IMR-90 (cell line): ENCODE measurements around the gene ASTN2. TPM values are rescaled to one million over a fixed set of nuclear protein-coding genes. Genes with fewer than 3 reads are reported as not detected.

ENCODE experiments used
- ATAC-seq: fragments of 200-7000 bp; cut with Tn5 transposase; 2 replicates; pipeline ENCODE4 v1.9.1; 2020; ENCODE audit warnings: low read depth, mild to moderate bottlenecking, moderate library complexity
- BruUV-seq: library from RNA; stranded (reverse); fragments of 400-500 nt; replicated peaks from 2 replicates; lab custom pipeline; 2021; lab: Mats Ljungman, UMichigan
- CTCF ChIA-PET: fragments of 300-600 bp; formaldehyde crosslinking; extraction: SDS; loops from one replicate; lab custom pipeline; 2021; ENCODE audit warnings: antibody characterized with exemption; lab: Yijun Ruan, JAX
- POLR2A ChIA-PET: fragments of 300-600 bp; sonication (Branson Sonifier 250); formaldehyde crosslinking; loops from one replicate; lab custom pipeline; 2022; ENCODE audit warnings: antibody characterized with exemption; ENCODE audit not compliant: unreplicated experiment; lab: Charles Lee
- DNase-seq: peaks from one replicate; pipeline ENCODE4 v3.0.0; 2013
- H2AFZ ChIP-seq: replicated peaks from 2 replicates; pipeline ENCODE3; 2013; ENCODE audit warnings: low read length, mild to moderate bottlenecking; ENCODE audit not compliant: poor library complexity
- H2AK5ac ChIP-seq: 2 replicates; pipeline ENCODE4 v1.6.1; 2013; ENCODE audit warnings: low read depth, low read length, inconsistent platforms
- H2AK9ac ChIP-seq: replicated peaks from 2 replicates; pipeline ENCODE3; 2013; ENCODE audit warnings: mild to moderate bottlenecking, low read depth, low read length, moderate library complexity; ENCODE audit not compliant: poor library complexity
- H2BK120ac ChIP-seq: 2 replicates; pipeline ENCODE4 v1.6.1; 2013; ENCODE audit warnings: low read depth, low read length, inconsistent platforms
- H2BK15ac ChIP-seq: 3 replicates; pipeline ENCODE4 v1.6.1; 2013; ENCODE audit warnings: low read depth, low read length, inconsistent platforms
- H2BK20ac ChIP-seq: 2 replicates; pipeline ENCODE4 v1.6.1; 2013; ENCODE audit warnings: low read depth, mild to moderate bottlenecking, inconsistent platforms, low read length, moderate library complexity
- H2BK5ac ChIP-seq: 2 replicates; pipeline ENCODE4 v1.6.1; 2013; ENCODE audit warnings: mild to moderate bottlenecking, low read depth, low read length, inconsistent platforms; ENCODE audit not compliant: poor library complexity, severe bottlenecking
- H3K14ac ChIP-seq: replicated peaks from 2 replicates; pipeline ENCODE4 v1.6.1; 2013; ENCODE audit warnings: low read depth, low read length, inconsistent platforms
- H3K18ac ChIP-seq: 2 replicates; pipeline ENCODE4 v1.6.1; 2013; ENCODE audit warnings: low read depth, low read length, control low read depth
- H3K23ac ChIP-seq: 2 replicates; pipeline ENCODE4 v1.6.1; 2013; ENCODE audit warnings: low read depth, low read length, inconsistent platforms
- H3K27ac ChIP-seq: 2 replicates; pipeline ENCODE4 v1.5.1; 2013; ENCODE audit warnings: mild to moderate bottlenecking, control low read depth, low read length; ENCODE audit not compliant: insufficient read depth
- H3K27me3 ChIP-seq: 2 replicates; pipeline ENCODE4 v1.6.1; 2013; ENCODE audit warnings: low read length; ENCODE audit not compliant: control insufficient read depth, insufficient read depth
- H3K36me3 ChIP-seq: 2 replicates; pipeline ENCODE4 v1.6.1; 2013; ENCODE audit warnings: low read length, mixed read lengths; ENCODE audit not compliant: control insufficient read depth, insufficient read depth
- H3K4ac ChIP-seq: 2 replicates; pipeline ENCODE4 v1.6.1; 2013; ENCODE audit warnings: low read depth, low read length, inconsistent platforms
- H3K4me1 ChIP-seq: 2 replicates; pipeline ENCODE4 v1.6.1; 2013; ENCODE audit warnings: low read length, mixed read lengths; ENCODE audit not compliant: control insufficient read depth, insufficient read depth
- H3K4me2 ChIP-seq: 2 replicates; pipeline ENCODE4 v1.6.1; 2013; ENCODE audit warnings: low read depth, mild to moderate bottlenecking, control low read depth, low read length, moderate library complexity
- H3K4me3 ChIP-seq: 2 replicates; pipeline ENCODE4 v1.5.1; 2013; ENCODE audit warnings: low read depth, mild to moderate bottlenecking, control low read depth, low read length, moderate library complexity; ENCODE audit not compliant: insufficient read depth
- H3K56ac ChIP-seq: 2 replicates; pipeline ENCODE4 v1.6.1; 2013; ENCODE audit warnings: low read length, inconsistent platforms; ENCODE audit not compliant: insufficient read depth; ENCODE audit errors: extremely low read depth
- H3K79me1 ChIP-seq, 2 experiments: 2 replicates each; pipeline ENCODE4 v1.6.1; 2013; ENCODE audit warnings: low read length in 2 of 2, inconsistent platforms in 1 of 2, low read depth in 1 of 2
- H3K9ac ChIP-seq: 2 replicates; pipeline ENCODE4 v1.6.1; 2013; ENCODE audit warnings: low read depth, low read length, control low read depth
- H3K9me1 ChIP-seq: 2 replicates; pipeline ENCODE4 v1.6.1; 2013; ENCODE audit warnings: low read length, inconsistent platforms; ENCODE audit not compliant: insufficient read depth
- H3K9me3 ChIP-seq: 2 replicates; pipeline ENCODE4 v1.6.1; 2013; ENCODE audit warnings: low read length; ENCODE audit not compliant: control insufficient read depth, insufficient read depth
- H4K20me1 ChIP-seq: 2 replicates; pipeline ENCODE4 v1.6.1; 2013; ENCODE audit warnings: low read length, inconsistent platforms; ENCODE audit not compliant: insufficient read depth
- H4K5ac ChIP-seq: 2 replicates; pipeline ENCODE4 v1.6.1; 2013; ENCODE audit warnings: mild to moderate bottlenecking, low read depth, low read length, control low read depth
- H4K8ac ChIP-seq, 2 experiments: 2 replicates each; pipeline ENCODE4 v1.6.1; 2013; ENCODE audit warnings: low read depth in 2 of 2, low read length in 2 of 2, control low read depth in 1 of 2, inconsistent platforms in 1 of 2
- H4K91ac ChIP-seq: 2 replicates; pipeline ENCODE4 v1.6.1; 2013; ENCODE audit warnings: low read depth, low read length, inconsistent platforms; ENCODE audit not compliant: insufficient read depth
- BHLHE40 ChIP-seq: fragments of 150-350 bp; IDR thresholded peaks from 2 replicates; pipeline ENCODE4 v1.6.1; 2016; ENCODE audit warnings: mild to moderate bottlenecking, low read depth, low read length
- FOS ChIP-seq: fragments of 150-350 bp; IDR thresholded peaks from 2 replicates; pipeline ENCODE4 v1.6.1; 2016; ENCODE audit warnings: low read depth, low read length
- MXI1 ChIP-seq: IDR thresholded peaks from 2 replicates; pipeline ENCODE4 v1.6.1; 2012; ENCODE audit warnings: low read depth, mild to moderate bottlenecking, low read length, moderate library complexity, borderline replicate concordance
- RFX5 ChIP-seq: IDR thresholded peaks from 2 replicates; pipeline ENCODE4 v1.8.0; 2012; ENCODE audit warnings: low read depth, mild to moderate bottlenecking, low read length, moderate library complexity
- WGBS, 2 experiments: methylation state at CpG; one replicate each; pipeline versions ENCODE4 v1.1.5 to v1.1.7; 2013; ENCODE audit warnings: missing lambda C conversion rate in 2 of 2; ENCODE audit not compliant: insufficient read length in 1 of 2; ENCODE audit errors: extremely low coverage in 2 of 2; 5-methylcytosine and 5-hydroxymethylcytosine counted together
- dilution Hi-C: fragments of 300-500 bp; cut with HindIII; formaldehyde crosslinking; loops from one replicate; pipeline ENCODE4 v1.14.3; 2018; ENCODE audit warnings: low sequenced_read_pairs; ENCODE audit not compliant: unreplicated experiment
- in situ Hi-C: fragments of 300-500 bp; cut with MboI; formaldehyde crosslinking; loops from 3 replicates; pipeline ENCODE4 v1.14.3; 2019; ENCODE audit warnings: low sequenced_read_pairs, inconsistent platforms, mixed read lengths
- intact Hi-C: fragments of 100-400 bp; cut with micrococcal nuclease; formaldehyde crosslinking; loops from 2 replicates; pipeline ENCODE4 v1.10.0; 2022
- polyA plus RNA-seq, 3 experiments: library from polyadenylated mRNA; depleted of rRNA; stranded (reverse); fragments of >200 nt; gene quantifications; 2 replicates each; pipeline ENCODE4 v1.2.3, GENCODE V29; 2012; ENCODE audit warnings: low replicate concordance in 1 of 3
- total RNA-seq: library from RNA; depleted of rRNA; stranded (reverse); fragments of >200 nt; gene quantifications from 2 replicates; pipeline ENCODE4 v1.2.3, GENCODE V29; 2012

ASTN2 gene
- total and polyA plus RNA-seq, 2 of the 4 experiments (the other 2 are of a cell fraction), result 3.8 to 6.8 TPM

DNA sequence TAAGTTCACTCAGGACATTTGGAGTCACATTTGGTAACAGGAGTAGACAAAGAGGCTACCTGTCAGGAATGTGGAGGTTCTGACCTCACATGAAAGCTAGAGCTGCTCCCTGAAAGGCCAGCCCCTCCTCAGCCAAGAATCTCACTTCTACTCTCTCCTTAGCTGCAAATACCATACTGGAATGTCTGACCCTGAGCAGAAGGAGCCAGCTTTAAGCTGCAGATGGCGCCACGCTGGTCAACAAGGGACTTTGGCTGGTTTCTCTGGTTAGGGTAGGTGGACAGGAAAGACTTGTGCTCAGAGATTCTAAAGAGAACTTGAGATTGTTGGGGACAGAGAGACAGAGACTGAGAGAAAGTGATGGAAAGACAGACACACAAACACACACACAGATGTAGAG is 21.9 kb downstream of the ASTN2 start:
- H2AK5ac ChIP-seq, result no peak overlapping the region
- no peak overlapping the region for H4K8ac ChIP-seq
- WGBS, 2 experiments, result no CpG with 5 or more reads among the region's 2 CpGs
- DNase-seq (no peak), ATAC-seq (no peak)
- no peak overlapping the region for H3K14ac ChIP-seq
- no peak overlapping the region for H2AK9ac ChIP-seq
- no peak overlapping the region for H3K27ac ChIP-seq
- H4K91ac ChIP-seq, result no peak overlapping the region
- H2BK5ac ChIP-seq, result no peak overlapping the region
- no peak overlapping the region for H3K23ac ChIP-seq
- no peak overlapping the region for H3K4ac ChIP-seq
- no peaks in the 10 kb centered on the region for H3K9me1 ChIP-seq
- H3K27me3 ChIP-seq, result no peaks in the 10 kb centered on the region
- no peaks in the 10 kb centered on the region for H4K20me1 ChIP-seq
- no peak overlapping the region for H3K4me2 ChIP-seq
- no peak overlapping the region for H3K9ac ChIP-seq
- H3K56ac ChIP-seq, result no peak overlapping the region
- H2AFZ ChIP-seq, result no peak overlapping the region
- no peaks in the 10 kb centered on the region for H3K79me1 ChIP-seq
- H4K5ac ChIP-seq, result no peak overlapping the region
- H3K9me3 ChIP-seq, result no peaks in the 10 kb centered on the region
- dilution Hi-C loops (no loop called here), in situ Hi-C loops (no loop called here), intact Hi-C loops (no loop called here)
- no TSS peak for BruUV-seq
- TF ChIP-seq RFX5 (no peak), FOS (no peak), BHLHE40 (no peak), MXI1 (no peak)
- H3K4me1 ChIP-seq, result no peaks in the 10 kb centered on the region
- ChIA-PET CTCF (no interaction called here), POLR2A (no interaction called here)
- H2BK15ac ChIP-seq, result no peak overlapping the region
- H2BK120ac ChIP-seq, result no peak overlapping the region
- H2BK20ac ChIP-seq, result no peak overlapping the region
- H3K36me3 ChIP-seq, result no peaks in the 10 kb centered on the region
- no peak overlapping the region for H3K4me3 ChIP-seq
- H3K18ac ChIP-seq, result no peak overlapping the region
